Peyer's patch (tissue), 4 donors: Measurements from ENCODE around the gene SEPTIN10. TPM values are rescaled to one million over a fixed set of nuclear protein-coding genes. Genes with fewer than 3 reads are reported as not detected.

Experiments
- DNase-seq, 3 donors: peaks; one replicate each; pipeline ENCODE4 v3.0.0-alpha.2; 2017 to 2019
- H3K27ac ChIP-seq, 4 donors: fragments of 200-600 bp; sonication (generic); one replicate each; pipeline ENCODE4 v1.5.1; 2016 to 2019
- H3K27me3 ChIP-seq, 2 donors: fragments of 200-600 bp; sonication (generic); one replicate each; pipeline ENCODE4 v1.5.1; 2019
- H3K36me3 ChIP-seq, 3 donors: fragments of 200-600 bp; sonication (generic); one replicate each; pipeline ENCODE4 v1.5.1; 2016 to 2019
- H3K4me1 ChIP-seq, 4 donors: fragments of 200-600 bp; sonication (generic); one replicate each; pipeline ENCODE4 v1.5.1; 2016 to 2019
- H3K4me3 ChIP-seq, 4 donors: fragments of 200-600 bp; sonication (generic); 1 replicate in 3 of 4; 2 replicates in 1 of 4; pipeline ENCODE4 v1.5.1; 2016 to 2019; ENCODE audit warnings: mild to moderate bottlenecking in 1 of 4
- H3K9me3 ChIP-seq, 4 donors: fragments of 200-600 bp; sonication (generic); one replicate each; pipeline ENCODE4 v1.5.1; 2016 to 2019; ENCODE audit warnings: mild to moderate bottlenecking in 1 of 4
- CTCF ChIP-seq, 6 experiments: fragments of 450-650 bp in 4 of 6; fragments of 200-600 bp in 2 of 6; sonication (generic) in 1 of 6; IDR thresholded peaks; one replicate each; pipeline ENCODE4 v1.5.1; 2017 to 2019; ENCODE audit warnings: antibody characterized with exemption in 6 of 6, mild to moderate bottlenecking in 3 of 6, moderate library complexity in 1 of 6
- POLR2A ChIP-seq, 2 donors: fragments of 450-650 bp; IDR thresholded peaks; one replicate each; pipeline ENCODE4 v1.5.1; 2017; ENCODE audit warnings: antibody characterized with exemption in 2 of 2, mild to moderate bottlenecking in 2 of 2, moderate library complexity in 2 of 2
- total RNA-seq, 4 donors: library from RNA; depleted of rRNA; stranded (reverse); fragments of >200 nt; gene quantifications; one replicate each; pipeline ENCODE4 v1.1.0, GENCODE V29; 2016

The SEPTIN10 gene
- total RNA-seq, 4 donors from 2014 or later, result 22.3 to 55.2 (median 53.1) TPM

- DNase-seq, result peak in 1 of 3 donors; percentile 29
- no peaks in the 10 kb centered on the region for H3K36me3 ChIP-seq
- H3K4me1 ChIP-seq, result no peaks in the 10 kb centered on the region
- TF ChIP-seq CTCF (IDR thresholded peaks at IDR 0.05) (no peak), POLR2A (IDR thresholded peaks at IDR 0.05) (no peak)
- no peaks in the 10 kb centered on the region for H3K9me3 ChIP-seq
- no peak overlapping the region for H3K4me3 ChIP-seq
- no peaks in the 10 kb centered on the region for H3K27me3 ChIP-seq
- H3K27ac ChIP-seq, result no peak overlapping the region
These were observed 92.3 kb downstream of the SEPTIN10 start for GRCh38 chr2:109521233-109522062.

- H3K4me1 ChIP-seq, result peaks cover 0 to 7% (median 0%) of the 10 kb centered on the region in 4 donors
- TF ChIP-seq CTCF (IDR thresholded peaks at IDR 0.05) (no peak), POLR2A (IDR thresholded peaks at IDR 0.05) (no peak)
- H3K36me3 ChIP-seq, result no peaks in the 10 kb centered on the region
- H3K27ac ChIP-seq, result no peak overlapping the region
- no peaks in the 10 kb centered on the region for H3K9me3 ChIP-seq
- H3K4me3 ChIP-seq, result no peak overlapping the region
- DNase-seq, result no peak
- no peaks in the 10 kb centered on the region for H3K27me3 ChIP-seq
These were observed 94.3 kb downstream of the SEPTIN10 start for GRCh38 chr2:109519513-109519912.

GRCh38 chr2:109517118-109517889 is 96.5 kb downstream of the SEPTIN10 start:
- Histone ChIP-seq H3K4me1 (peaks cover 0 to 16% (median 0%) of the 10 kb centered on the region in 4 donors), H3K4me3 (no peak overlapping the region), H3K27ac (no peak overlapping the region), H3K9me3 (no peaks in the 10 kb centered on the region), H3K36me3 (no peaks in the 10 kb centered on the region), H3K27me3 (no peaks in the 10 kb centered on the region)
- TF ChIP-seq CTCF (IDR thresholded peaks at IDR 0.05) (no peak), POLR2A (IDR thresholded peaks at IDR 0.05) (no peak)
- no peak for DNase-seq

GRCh38 chr2:109516445-109517117 is 97.2 kb downstream of the SEPTIN10 start:
- peak in 1 of 3 donors; percentile 78 for DNase-seq
- Histone ChIP-seq H3K4me1 (peaks cover 0 to 16% (median 0%) of the 10 kb centered on the region in 4 donors), H3K27ac (no peak overlapping the region), H3K4me3 (no peak overlapping the region), H3K9me3 (no peaks in the 10 kb centered on the region), H3K36me3 (no peaks in the 10 kb centered on the region), H3K27me3 (no peaks in the 10 kb centered on the region)
- TF ChIP-seq CTCF (IDR thresholded peaks at IDR 0.05) (peak in 4 of 6 experiments; percentile 19 to 73 (median 57)), POLR2A (IDR thresholded peaks at IDR 0.05) (no peak)

- Histone ChIP-seq H3K9me3 (no peaks in the 10 kb centered on the region), H3K4me3 (no peak overlapping the region), H3K27me3 (no peaks in the 10 kb centered on the region), H3K27ac (peak overlapping the region; percentile 32 to 78 (median 53)), H3K36me3 (no peaks in the 10 kb centered on the region), H3K4me1 (peaks cover 0 to 16% (median 0%) of the 10 kb centered on the region in 4 donors)
- TF ChIP-seq CTCF (IDR thresholded peaks at IDR 0.05), result no peak
- no peak for TF ChIP-seq POLR2A (IDR thresholded peaks at IDR 0.05)
- no peak for DNase-seq
These were observed 98.9 kb downstream of the SEPTIN10 start for GRCh38 chr2:109514857-109515256.
